SK-N-SH treated with all-trans-retinoic acid at 6 μM for 48 hours (cell line): ENCODE measurements around the gene SLC22A23.

Experiments used
- BACH2 ChIP-seq: fragments of 250-450 bp; sonication (Bioruptor Pico); IDR thresholded peaks from 2 replicates; pipeline ENCODE4 v1.9.0; 2021; ENCODE audit warnings: mild to moderate bottlenecking, borderline replicate concordance
- ESRRG ChIP-seq: fragments of 250-450 bp; sonication (Bioruptor Pico); IDR thresholded peaks from 2 replicates; pipeline ENCODE4 v1.6.1; 2021; ENCODE audit warnings: mild to moderate bottlenecking
- GLIS3 ChIP-seq: fragments of 250-450 bp; sonication (Bioruptor Pico); IDR thresholded peaks from 2 replicates; pipeline ENCODE4 v1.5.0; 2020; ENCODE audit warnings: mild to moderate bottlenecking, moderate library complexity
- PPARA ChIP-seq: fragments of 250-450 bp; sonication (Bioruptor Pico); IDR thresholded peaks from 2 replicates; pipeline ENCODE4 v1.5.0; 2020; ENCODE audit warnings: mild to moderate bottlenecking, borderline replicate concordance
- RARB ChIP-seq: fragments of 250-450 bp; sonication (Bioruptor Pico); IDR thresholded peaks from 2 replicates; pipeline ENCODE4 v1.8.0; 2021; ENCODE audit warnings: mild to moderate bottlenecking, moderate library complexity
- ZFP3 ChIP-seq: fragments of 250-450 bp; sonication (Bioruptor Pico); IDR thresholded peaks from 2 replicates; pipeline ENCODE4 v1.5.0; 2020; ENCODE audit warnings: mild to moderate bottlenecking, moderate library complexity
- ZFP30 ChIP-seq: fragments of 450-650 bp; formaldehyde crosslinking; IDR thresholded peaks from 2 replicates; pipeline ENCODE4 v1.5.0; 2022; ENCODE audit warnings: mild to moderate bottlenecking, moderate library complexity
- ZNF565 ChIP-seq: fragments of 450-650 bp; formaldehyde crosslinking; conservative IDR thresholded peaks from 2 replicates; pipeline ENCODE4 v1.5.0; 2020; ENCODE audit warnings: low read depth, mild to moderate bottlenecking, moderate library complexity
- ZNF70 ChIP-seq: fragments of 450-650 bp; formaldehyde crosslinking; IDR thresholded peaks from 2 replicates; pipeline ENCODE4 v1.5.0; 2020; ENCODE audit warnings: mild to moderate bottlenecking, moderate library complexity
- TF ChIP-seq, protein P1 (sequence below): fragments of 250-450 bp; sonication (Bioruptor Pico); IDR thresholded peaks from 2 replicates; pipeline ENCODE4 v1.5.1; 2021; ENCODE audit warnings: mild to moderate bottlenecking, moderate library complexity
- TF ChIP-seq, protein P2 (sequence below): fragments of 250-450 bp; sonication (Bioruptor Pico); IDR thresholded peaks from 2 replicates; pipeline ENCODE4 v1.5.1; 2020; ENCODE audit warnings: low read depth, mild to moderate bottlenecking, moderate library complexity
- TF ChIP-seq, protein P3 (sequence below): fragments of 250-450 bp; sonication (Bioruptor Pico); IDR thresholded peaks from 2 replicates; pipeline ENCODE4 v1.8.0; 2020; ENCODE audit warnings: mild to moderate bottlenecking, moderate library complexity, borderline replicate concordance

DNA sequence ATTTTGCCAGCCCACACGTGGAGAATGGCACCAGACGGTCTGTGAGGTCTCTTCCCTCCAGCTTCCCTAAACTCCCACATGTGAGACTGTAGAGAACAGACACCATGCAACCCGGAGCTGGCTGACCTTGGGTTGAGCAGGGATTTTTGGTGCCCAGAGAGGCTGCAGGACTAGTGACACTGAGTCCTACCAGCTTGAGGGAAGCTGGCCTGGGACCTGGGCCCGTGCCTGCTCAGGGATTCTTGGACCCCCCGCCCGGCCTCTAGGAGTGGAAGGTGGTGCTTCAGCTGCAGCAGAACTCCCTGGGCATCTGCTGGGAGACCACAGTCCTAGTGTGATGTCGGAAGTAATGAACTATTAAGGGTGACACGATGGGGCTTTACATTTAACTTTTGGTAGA lies 194.9 kb downstream of the SLC22A23 start:
- TF ChIP-seq PPARA (CRISPR knock-in tag) (no peak), ESRRG (CRISPR knock-in tag) (no peak), ZFP30 (CRISPR knock-in tag) (no peak), RARB (CRISPR knock-in tag) (no peak), GLIS3 (CRISPR knock-in tag) (no peak), BACH2 (CRISPR knock-in tag) (no peak), ZFP3 (CRISPR knock-in tag) (no peak), ZNF70 (no peak), ZNF565 (CRISPR knock-in tag) (no peak)
- TF ChIP-seq, protein P1, sequence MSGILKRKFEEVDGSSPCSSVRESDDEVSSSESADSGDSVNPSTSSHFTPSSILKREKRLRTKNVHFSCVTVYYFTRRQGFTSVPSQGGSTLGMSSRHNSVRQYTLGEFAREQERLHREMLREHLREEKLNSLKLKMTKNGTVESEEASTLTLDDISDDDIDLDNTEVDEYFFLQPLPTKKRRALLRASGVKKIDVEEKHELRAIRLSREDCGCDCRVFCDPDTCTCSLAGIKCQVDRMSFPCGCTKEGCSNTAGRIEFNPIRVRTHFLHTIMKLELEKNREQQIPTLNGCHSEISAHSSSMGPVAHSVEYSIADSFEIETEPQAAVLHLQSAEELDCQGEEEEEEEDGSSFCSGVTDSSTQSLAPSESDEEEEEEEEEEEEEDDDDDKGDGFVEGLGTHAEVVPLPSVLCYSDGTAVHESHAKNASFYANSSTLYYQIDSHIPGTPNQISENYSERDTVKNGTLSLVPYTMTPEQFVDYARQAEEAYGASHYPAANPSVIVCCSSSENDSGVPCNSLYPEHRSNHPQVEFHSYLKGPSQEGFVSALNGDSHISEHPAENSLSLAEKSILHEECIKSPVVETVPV = no peak
- TF ChIP-seq, protein P2, sequence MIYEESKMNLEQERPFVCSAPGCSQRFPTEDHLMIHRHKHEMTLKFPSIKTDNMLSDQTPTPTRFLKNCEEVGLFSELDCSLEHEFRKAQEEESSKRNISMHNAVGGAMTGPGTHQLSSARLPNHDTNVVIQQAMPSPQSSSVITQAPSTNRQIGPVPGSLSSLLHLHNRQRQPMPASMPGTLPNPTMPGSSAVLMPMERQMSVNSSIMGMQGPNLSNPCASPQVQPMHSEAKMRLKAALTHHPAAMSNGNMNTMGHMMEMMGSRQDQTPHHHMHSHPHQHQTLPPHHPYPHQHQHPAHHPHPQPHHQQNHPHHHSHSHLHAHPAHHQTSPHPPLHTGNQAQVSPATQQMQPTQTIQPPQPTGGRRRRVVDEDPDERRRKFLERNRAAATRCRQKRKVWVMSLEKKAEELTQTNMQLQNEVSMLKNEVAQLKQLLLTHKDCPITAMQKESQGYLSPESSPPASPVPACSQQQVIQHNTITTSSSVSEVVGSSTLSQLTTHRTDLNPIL (CRISPR knock-in tag) = no peak
- TF ChIP-seq, protein P3, sequence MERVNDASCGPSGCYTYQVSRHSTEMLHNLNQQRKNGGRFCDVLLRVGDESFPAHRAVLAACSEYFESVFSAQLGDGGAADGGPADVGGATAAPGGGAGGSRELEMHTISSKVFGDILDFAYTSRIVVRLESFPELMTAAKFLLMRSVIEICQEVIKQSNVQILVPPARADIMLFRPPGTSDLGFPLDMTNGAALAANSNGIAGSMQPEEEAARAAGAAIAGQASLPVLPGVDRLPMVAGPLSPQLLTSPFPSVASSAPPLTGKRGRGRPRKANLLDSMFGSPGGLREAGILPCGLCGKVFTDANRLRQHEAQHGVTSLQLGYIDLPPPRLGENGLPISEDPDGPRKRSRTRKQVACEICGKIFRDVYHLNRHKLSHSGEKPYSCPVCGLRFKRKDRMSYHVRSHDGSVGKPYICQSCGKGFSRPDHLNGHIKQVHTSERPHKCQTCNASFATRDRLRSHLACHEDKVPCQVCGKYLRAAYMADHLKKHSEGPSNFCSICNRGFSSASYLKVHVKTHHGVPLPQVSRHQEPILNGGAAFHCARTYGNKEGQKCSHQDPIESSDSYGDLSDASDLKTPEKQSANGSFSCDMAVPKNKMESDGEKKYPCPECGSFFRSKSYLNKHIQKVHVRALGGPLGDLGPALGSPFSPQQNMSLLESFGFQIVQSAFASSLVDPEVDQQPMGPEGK (CRISPR knock-in tag) = no peak
